NCI-H2227 (cell line): Measurements from ENCODE around the gene CELF6.

ENCODE experiments used
- DNase-seq: peaks from one replicate; lab custom pipeline; 2025; ENCODE audit not compliant: unreplicated experiment; lab: John Stamatoyannopoulos, UW

CELF6 gene

GRCh38 chr15:72272213-72272996 lies 47.6 kb downstream of the CELF6 start, which contains the start of gene PARP6:
Gene PARP6, minus strand, starts transcription at chr15:72272554. Its CDS starts 5,077 bp downstream, at chr15:72267477.
- DNase-seq, result peak; percentile 96

GRCh38 chr15:72271895-72272212 lies 48.1 kb downstream of the CELF6 start:
- peak; percentile 22 for DNase-seq

GRCh38 chr15:72271221-72271620 lies 48.7 kb downstream of the CELF6 start:
- no peak for DNase-seq

- no peak for DNase-seq
These were observed 50.2 kb downstream of the CELF6 start for GRCh38 chr15:72269739-72270138.

- no peak for DNase-seq
These were observed 54.9 kb downstream of the CELF6 start for GRCh38 chr15:72265031-72265430.

- DNase-seq, result no peak
These were observed 67.2 kb downstream of the CELF6 start for GRCh38 chr15:72252663-72253299.

GRCh38 chr15:72249142-72249810 lies 70.7 kb downstream of the CELF6 start:
- DNase-seq, result no peak

GRCh38 chr15:72248514-72248913 lies 71.4 kb downstream of the CELF6 start:
- DNase-seq, result no peak

GRCh38 chr15:72242775-72243370 lies 77.1 kb downstream of the CELF6 start:
- no peak for DNase-seq

GRCh38 chr15:72239652-72240051 lies 80.3 kb downstream of the CELF6 start:
- no peak for DNase-seq

- DNase-seq, result no peak
These were observed 81.4 kb downstream of the CELF6 start for GRCh38 chr15:72238586-72238985.

- no peak for DNase-seq
These were observed 82.1 kb downstream of the CELF6 start for GRCh38 chr15:72237853-72238224.

GRCh38 chr15:72237029-72237852 lies 82.7 kb downstream of the CELF6 start:
- DNase-seq, result no peak

GRCh38 chr15:72236381-72237003 lies 83.5 kb downstream of the CELF6 start:
- no peak for DNase-seq

- no peak for DNase-seq
These were observed 84.7 kb downstream of the CELF6 start for GRCh38 chr15:72235298-72235697.
